K562 (cell line): Measurements from ENCODE around the gene SERPINF2. TPM values are rescaled to one million over a fixed set of nuclear protein-coding genes. Genes with fewer than 3 reads are reported as not detected.

Experiments
- JUND ChIP-seq, 2 experiments: IDR thresholded peaks; 2 replicates in 1 of 2; 3 replicates in 1 of 2; pipeline ENCODE4 v1.6.1; 2011; ENCODE audit warnings: borderline replicate concordance in 2 of 2, low read depth in 2 of 2, low read length in 2 of 2, improper control_type of control experiment in 1 of 2, missing biosample characterization in 1 of 2, missing genetic modification characterization in 1 of 2, missing genetic modification reagents in 1 of 2
- MAZ ChIP-seq, 2 experiments: fragments of 450-650 bp in 1 of 2; sonication (generic) in 1 of 2; formaldehyde crosslinking; IDR thresholded peaks in 1 of 2; conservative IDR thresholded peaks in 1 of 2; 2 replicates each; pipeline versions ENCODE4 v1.4.0 to v1.5.0; 2020; ENCODE audit warnings: mild to moderate bottlenecking in 1 of 2, missing genetic modification reagents in 1 of 2
- MCM3 ChIP-seq: fragments of 450-650 bp; IDR thresholded peaks from 2 replicates; pipeline ENCODE4 v1.6.1; 2016
- NFRKB ChIP-seq: fragments of 450-650 bp; IDR thresholded peaks from 2 replicates; pipeline ENCODE4 v1.6.1; 2016; ENCODE audit warnings: low read depth
- SMARCC2 ChIP-seq: fragments of 450-650 bp; IDR thresholded peaks from 2 replicates; pipeline ENCODE4 v1.6.1; 2017; ENCODE audit warnings: antibody characterized with exemption, moderate library complexity, mild to moderate bottlenecking, low read depth
- ZBTB2 ChIP-seq: fragments of 450-650 bp; IDR thresholded peaks from 2 replicates; pipeline ENCODE4 v1.6.1; 2016; ENCODE audit warnings: antibody characterized with exemption
- ZC3H4 ChIP-seq: sonication (generic); formaldehyde crosslinking; IDR thresholded peaks from 2 replicates; pipeline ENCODE4 v1.9.0; 2021; ENCODE audit warnings: missing genetic modification reagents, borderline replicate concordance
- polyA plus RNA-seq, 8 experiments: library from polyadenylated mRNA; depleted of rRNA in 4 of 8; stranded (reverse) in 5 of 8; unstranded in 3 of 8; fragments of >200 nt; fragmentation: Nextera tagmentation in 2 of 8; fragmentation: Illumina TruSeq in 1 of 8; extraction: Ambion mirVana in 2 of 8; extraction: Trizol in 1 of 8; gene quantifications; 2 replicates each; pipeline versions ENCODE4 v1.2.1 to v1.2.3, GENCODE V29; 2011 to 2014; ENCODE audit warnings: inconsistent platforms in 1 of 8, missing spikeins in 1 of 8
- total RNA-seq, 7 experiments: library from RNA; depleted of rRNA in 6 of 7; stranded (reverse); fragments of >200 nt in 6 of 7; fragmentation: Illumina TruSeq in 2 of 7; extraction: Trizol in 2 of 7; gene quantifications; 2 replicates each; pipeline versions ENCODE4 v1.2.1 to v1.2.3, GENCODE V29; 2011 to 2021; ENCODE audit warnings: low replicate concordance in 1 of 7
- TF ChIP-seq, protein P1 (sequence below): sonication (generic); formaldehyde crosslinking; IDR thresholded peaks from 2 replicates; pipeline ENCODE4 v1.4.0; 2020; ENCODE audit warnings: mild to moderate bottlenecking, missing genetic modification reagents

Gene SERPINF2
- total and polyA plus RNA-seq, 9 of the 15 experiments (the other 6 are each of a cell fraction or from before 2014, with no cell fraction given): 0.22 TPM; not detected in 8

DNA sequence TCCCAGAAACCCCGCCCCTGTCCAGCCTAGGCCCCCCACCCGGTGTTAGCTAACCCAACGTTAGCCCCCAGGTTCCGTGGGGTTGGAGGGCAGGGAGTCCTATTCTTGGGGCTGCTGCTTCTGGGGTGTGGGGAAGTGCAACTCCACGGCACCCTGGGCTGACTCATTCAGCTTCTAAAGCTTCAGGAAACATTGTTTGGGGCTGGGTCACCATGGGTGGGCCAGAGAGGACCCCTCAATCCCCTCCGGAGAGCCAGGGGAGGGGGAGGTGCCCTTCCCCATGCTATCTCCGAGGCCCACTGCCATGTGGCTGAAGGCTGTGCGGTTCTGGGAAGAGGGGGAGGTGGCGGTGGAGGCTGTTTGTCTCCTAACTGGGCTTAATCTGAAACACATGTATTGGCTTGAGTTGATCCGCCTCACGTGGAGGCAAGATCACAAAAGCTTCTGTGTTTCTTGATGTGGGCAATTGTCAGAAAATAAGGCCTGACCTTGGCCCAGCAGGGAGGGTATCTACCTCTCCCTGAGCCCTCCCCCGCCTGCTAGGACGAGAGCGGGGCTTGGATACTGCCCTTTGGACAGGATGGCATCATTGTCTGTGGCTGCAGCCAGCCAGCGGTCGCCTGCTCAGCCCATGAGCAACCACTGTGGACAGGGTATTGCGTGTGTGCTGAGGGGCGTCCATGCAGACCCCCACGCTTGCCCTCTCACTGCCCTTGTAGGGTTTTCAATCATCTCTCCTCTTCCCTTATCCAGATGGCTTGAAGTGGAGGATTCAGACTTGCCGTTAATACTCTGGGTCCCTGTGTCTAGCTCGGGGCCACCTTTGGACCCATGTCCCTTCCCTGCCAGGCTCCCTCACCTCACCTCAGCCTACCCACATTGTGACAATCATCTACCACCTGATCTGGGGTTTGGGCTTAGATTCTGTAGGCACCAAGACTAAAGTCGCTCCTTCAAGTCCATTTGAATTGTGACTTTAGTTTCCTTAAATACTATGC lies 20.5 kb downstream of the SERPINF2 start (continued):
- TF ChIP-seq ZC3H4 (CRISPR knock-in tag) (peak; percentile 43; the same call in 1 of the 2 replicates), MCM3 (no peak), JUND (IDR thresholded peaks at IDR 0.05; ENCODE audit: borderline replicate concordance, low read depth, low read length) (peak; percentile 17; the same call in 1 of the 2 replicates), JUND (tag; IDR thresholded peaks at IDR 0.05; ENCODE audit: borderline replicate concordance, low read depth, low read length) (no peak), ZBTB2 (peak; percentile 36; the same call in 1 of the 2 replicates), SMARCC2 (no peak), NFRKB (0 out of 2 replicates have a peak, but pooled peaks have one; percentile 34), MAZ (CRISPR knock-in tag; conservative IDR thresholded peaks at IDR 0.05 in 1 of 2, IDR thresholded peaks at IDR 0.05 in 1 of 2) (0 out of 4 replicates have a peak, but pooled peaks have one; percentile 19 to 33)
- TF ChIP-seq, protein P1, sequence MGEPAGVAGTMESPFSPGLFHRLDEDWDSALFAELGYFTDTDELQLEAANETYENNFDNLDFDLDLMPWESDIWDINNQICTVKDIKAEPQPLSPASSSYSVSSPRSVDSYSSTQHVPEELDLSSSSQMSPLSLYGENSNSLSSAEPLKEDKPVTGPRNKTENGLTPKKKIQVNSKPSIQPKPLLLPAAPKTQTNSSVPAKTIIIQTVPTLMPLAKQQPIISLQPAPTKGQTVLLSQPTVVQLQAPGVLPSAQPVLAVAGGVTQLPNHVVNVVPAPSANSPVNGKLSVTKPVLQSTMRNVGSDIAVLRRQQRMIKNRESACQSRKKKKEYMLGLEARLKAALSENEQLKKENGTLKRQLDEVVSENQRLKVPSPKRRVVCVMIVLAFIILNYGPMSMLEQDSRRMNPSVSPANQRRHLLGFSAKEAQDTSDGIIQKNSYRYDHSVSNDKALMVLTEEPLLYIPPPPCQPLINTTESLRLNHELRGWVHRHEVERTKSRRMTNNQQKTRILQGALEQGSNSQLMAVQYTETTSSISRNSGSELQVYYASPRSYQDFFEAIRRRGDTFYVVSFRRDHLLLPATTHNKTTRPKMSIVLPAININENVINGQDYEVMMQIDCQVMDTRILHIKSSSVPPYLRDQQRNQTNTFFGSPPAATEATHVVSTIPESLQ (CRISPR knock-in tag): peak; percentile 40; the same call in 1 of the 2 replicates
